ENCODE data around the gene RERE. TPM values are rescaled to one million over a fixed set of nuclear protein-coding genes. Genes with fewer than 3 reads are reported as not detected.
"Not testable (repeated sequence)": the region's sequence is repeated elsewhere in the genome, so short reads cannot be mapped to it uniquely, and the experiment has no call there.

Gene RERE
- polyA plus RNA-seq, 5 donors, result 104 to 119 (median 112) TPM

- no peak for DNase-seq
These were observed 28.0 kb upstream of the RERE start for GRCh38 chr1:8845104-8846097.

- no peak for DNase-seq
These were observed 27.1 kb upstream of the RERE start for GRCh38 chr1:8844501-8845006.

- DNase-seq, result no peak
These were observed 24.0 kb upstream of the RERE start for GRCh38 chr1:8841395-8841794.

- DNase-seq, result no peak
These were observed 22.6 kb upstream of the RERE start for GRCh38 chr1:8839990-8840389.

GRCh38 chr1:8835941-8836643, 18.7 kb upstream of the RERE start:
- no peak for DNase-seq

GRCh38 chr1:8831340-8831739, 13.9 kb upstream of the RERE start:
- DNase-seq, result no peak

GRCh38 chr1:8830732-8831131, 13.3 kb upstream of the RERE start:
- not testable (repeated sequence) for DNase-seq

GRCh38 chr1:8825985-8826481, 8.6 kb upstream of the RERE start:
- no peak for DNase-seq

- no peak for DNase-seq
These were observed 5.8 kb upstream of the RERE start for GRCh38 chr1:8823295-8823664.

- peak; percentile 76 to 79 for DNase-seq
These were observed 5.2 kb upstream of the RERE start for GRCh38 chr1:8822373-8823294.

GRCh38 chr1:8821084-8821483, 3.6 kb upstream of the RERE start:
- DNase-seq, result no peak

- DNase-seq, result not testable (repeated sequence)
These were observed 1.3 kb upstream of the RERE start for GRCh38 chr1:8818789-8819188.

GRCh38 chr1:8818325-8818775, 910 bp upstream of the RERE start:
- DNase-seq, result peak; percentile 38 to 44

GRCh38 chr1:8816831-8817411, 519 bp downstream of the RERE start:
- DNase-seq, result peak in 1 of 2 donors; percentile 34

GRCh38 chr1:8816264-8816663, 1.2 kb downstream of the RERE start:
- no peak for DNase-seq

- DNase-seq, result peak in 1 of 2 donors; percentile 43
These were observed 1.8 kb downstream of the RERE start for GRCh38 chr1:8815582-8816151.

- no peak for DNase-seq
These were observed 2.6 kb downstream of the RERE start for GRCh38 chr1:8814865-8815264.

GRCh38 chr1:8813991-8814390, 3.4 kb downstream of the RERE start:
- DNase-seq, result no peak

- no peak for DNase-seq
These were observed 4.2 kb downstream of the RERE start for GRCh38 chr1:8813016-8813763.

GRCh38 chr1:8812081-8812480, 5.4 kb downstream of the RERE start:
- DNase-seq, result no peak

Data from right lung (tissue), 5 donors.